Measurements from ENCODE around the gene GRIN2D. TPM values are rescaled to one million over a fixed set of nuclear protein-coding genes. Genes with fewer than 3 reads are reported as not detected.
A peak's percentile ranks its signal among the peaks of the same experiment; 100 is the strongest.

GRIN2D gene
- total RNA-seq, 1 experiment from 2014 or later, result 12.6 TPM

DNA sequence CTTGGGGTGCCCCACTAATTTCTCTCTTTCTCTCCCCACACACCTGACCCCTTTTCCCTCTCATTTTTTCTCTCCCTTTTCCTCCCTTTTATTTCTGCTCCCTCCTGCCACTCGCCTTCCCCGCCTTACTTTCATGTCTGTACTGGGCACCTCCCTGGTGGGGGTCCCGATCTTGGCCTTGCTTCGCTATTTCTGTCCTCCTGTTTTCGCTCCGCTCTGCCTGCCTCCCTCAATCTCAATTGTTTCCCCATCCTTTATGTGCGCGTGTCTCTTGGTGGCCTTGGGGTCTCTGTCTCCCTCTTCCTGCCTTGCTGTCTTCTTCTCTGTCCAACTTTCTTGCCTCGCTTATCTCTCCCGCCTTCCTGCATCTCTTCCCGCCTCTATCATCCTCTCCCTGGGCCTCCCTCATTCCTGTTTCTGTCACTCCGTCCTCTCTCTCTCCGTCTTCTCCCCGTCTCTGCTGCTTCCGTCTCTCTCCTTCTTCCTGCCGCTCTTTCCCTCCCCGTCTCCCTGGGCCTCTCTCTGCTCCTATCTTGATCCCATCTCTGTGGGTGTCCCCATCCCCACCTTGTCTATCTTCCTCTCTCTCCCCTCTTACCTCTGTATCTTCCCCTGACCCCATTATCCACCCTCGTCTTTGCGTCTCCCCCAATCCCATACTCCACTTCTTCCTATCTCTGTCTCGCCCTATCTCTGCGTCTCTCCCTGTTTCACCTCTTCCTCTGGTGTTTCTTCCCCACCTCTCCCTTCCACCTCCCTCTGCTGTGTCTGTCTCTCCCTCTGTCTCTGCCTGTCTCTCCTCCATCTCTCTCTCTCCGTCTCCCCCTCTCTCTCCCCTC lies 4.0 kb downstream of the GRIN2D start:
- no peak for DNase-seq (ENCODE audit: low spot score)

DNA sequence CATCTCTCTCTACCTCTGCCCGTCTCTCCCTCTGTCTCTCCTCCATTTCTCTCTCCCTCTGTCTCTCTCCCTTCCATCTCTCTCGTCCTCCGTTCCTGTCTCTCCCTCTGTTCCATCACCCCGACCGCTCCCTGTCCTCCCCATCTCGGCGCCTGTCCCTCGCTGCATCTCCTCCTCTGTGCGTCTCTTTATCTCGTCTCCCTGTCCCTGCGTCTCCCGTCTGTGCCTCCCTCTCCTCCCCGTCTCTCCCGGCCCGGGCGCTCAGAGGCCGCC lies 4.6 kb downstream of the GRIN2D start:
- no peak for DNase-seq (ENCODE audit: low spot score)

DNA sequence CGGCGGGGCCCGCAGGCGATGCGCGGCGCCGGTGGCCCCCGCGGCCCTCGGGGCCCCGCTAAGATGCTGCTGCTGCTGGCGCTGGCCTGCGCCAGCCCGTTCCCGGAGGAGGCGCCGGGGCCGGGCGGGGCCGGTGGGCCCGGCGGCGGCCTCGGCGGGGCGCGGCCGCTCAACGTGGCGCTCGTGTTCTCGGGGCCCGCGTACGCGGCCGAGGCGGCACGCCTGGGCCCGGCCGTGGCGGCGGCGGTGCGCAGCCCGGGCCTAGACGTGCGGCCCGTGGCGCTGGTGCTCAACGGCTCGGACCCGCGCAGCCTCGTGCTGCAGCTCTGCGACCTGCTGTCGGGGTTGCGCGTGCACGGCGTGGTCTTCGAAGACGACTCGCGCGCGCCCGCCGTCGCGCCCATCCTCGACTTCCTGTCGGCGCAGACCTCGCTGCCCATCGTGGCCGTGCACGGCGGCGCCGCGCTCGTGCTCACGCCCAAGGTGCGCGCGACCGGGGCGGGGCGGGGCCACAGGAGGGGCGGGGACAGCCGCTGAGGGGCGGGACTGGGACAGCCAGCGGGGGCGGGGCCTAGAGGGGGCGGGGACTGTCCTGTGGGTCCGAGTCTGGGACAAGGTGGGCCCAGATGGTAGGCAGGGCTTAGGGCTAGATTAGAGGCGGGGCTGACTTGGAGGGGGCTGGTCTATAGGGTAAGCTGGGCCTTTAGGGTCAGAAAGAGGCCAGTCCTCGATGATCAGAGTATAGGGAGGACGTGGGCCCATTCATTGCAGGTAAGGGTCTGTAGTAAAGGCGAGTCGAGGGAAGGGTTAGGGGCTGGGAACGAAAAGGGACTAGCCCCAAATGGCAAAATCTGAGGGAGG lies 5.1 kb downstream of the GRIN2D start:
- peak; percentile 98 for DNase-seq (ENCODE audit: low spot score)

DNA sequence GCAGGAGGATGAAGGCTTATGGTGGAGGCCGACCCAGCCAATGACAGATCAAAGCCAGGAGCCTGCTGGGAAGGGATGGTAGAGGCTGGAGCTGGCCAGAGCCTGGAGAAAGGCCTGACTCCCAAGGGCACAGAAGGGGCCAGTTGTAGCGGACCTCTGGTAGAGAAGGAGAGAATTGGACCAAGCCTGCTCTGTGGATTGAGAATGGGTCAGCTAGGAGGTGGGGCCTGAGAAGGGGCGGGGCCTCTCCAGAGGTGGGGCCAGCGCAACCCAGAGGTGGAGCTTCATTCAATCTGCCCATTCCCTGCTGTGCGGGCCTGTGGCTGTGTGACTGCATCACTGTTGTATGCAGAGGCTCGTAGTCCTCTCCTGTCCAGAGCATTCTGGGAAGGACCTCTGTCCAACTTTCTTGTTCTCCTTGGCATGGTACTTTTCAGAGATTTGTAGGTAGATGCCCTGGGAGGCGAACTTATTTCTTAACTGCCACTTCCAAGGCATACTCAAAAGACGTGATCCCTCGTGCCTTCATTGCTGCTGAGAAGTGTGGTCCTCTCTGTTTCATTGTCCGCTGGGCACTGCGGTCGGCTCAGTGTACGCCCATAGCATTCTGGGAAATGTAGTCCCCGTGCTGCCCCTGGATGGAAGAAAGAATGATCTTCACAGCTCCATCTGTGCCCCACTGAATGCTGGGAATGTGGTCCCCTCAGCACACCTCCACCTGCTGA lies 6.7 kb downstream of the GRIN2D start:
- peak; percentile 54 for DNase-seq (ENCODE audit: low spot score)

DNA sequence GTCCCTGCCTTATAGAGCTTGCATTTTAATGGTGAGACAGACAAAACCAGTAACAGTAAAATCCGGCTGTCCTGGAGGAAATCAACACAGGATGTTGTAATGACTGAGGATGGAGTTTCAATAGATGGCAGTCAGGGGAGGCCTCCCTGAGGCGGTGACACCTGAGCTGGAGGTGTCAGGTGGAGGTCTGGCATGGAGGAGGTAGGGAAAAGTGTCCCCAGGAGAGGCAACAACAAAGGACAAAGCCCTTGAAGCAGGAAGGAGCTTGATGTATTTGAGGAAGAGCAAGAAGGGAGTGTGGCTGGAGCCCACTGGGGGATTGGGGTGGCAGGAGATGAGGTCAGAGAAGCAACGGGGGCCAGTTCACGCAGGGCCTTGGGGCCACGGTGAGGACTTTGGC lies 7.8 kb downstream of the GRIN2D start:
- DNase-seq (ENCODE audit: low spot score), result no peak

DNA sequence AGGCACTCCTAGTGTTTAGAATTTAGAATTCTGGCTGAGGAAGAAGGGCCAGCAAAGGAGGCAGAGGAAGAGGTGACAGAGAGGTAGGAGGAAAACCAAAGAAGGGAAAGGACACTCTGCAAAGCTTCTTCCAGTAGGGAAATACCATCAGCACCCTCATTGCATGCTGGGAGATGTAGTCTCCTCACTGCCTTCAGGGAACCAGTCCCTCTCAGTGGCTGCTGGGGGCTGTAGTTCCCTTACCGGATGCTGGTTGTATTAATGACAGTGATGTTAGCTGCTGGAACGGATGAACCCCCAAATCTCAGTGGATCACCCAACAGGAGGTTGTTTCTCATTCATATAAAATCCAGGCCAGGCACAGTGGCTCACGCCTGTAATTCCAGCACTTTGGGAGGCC lies 10.1 kb downstream of the GRIN2D start:
- DNase-seq (ENCODE audit: low spot score), result peak; percentile 77

DNA sequence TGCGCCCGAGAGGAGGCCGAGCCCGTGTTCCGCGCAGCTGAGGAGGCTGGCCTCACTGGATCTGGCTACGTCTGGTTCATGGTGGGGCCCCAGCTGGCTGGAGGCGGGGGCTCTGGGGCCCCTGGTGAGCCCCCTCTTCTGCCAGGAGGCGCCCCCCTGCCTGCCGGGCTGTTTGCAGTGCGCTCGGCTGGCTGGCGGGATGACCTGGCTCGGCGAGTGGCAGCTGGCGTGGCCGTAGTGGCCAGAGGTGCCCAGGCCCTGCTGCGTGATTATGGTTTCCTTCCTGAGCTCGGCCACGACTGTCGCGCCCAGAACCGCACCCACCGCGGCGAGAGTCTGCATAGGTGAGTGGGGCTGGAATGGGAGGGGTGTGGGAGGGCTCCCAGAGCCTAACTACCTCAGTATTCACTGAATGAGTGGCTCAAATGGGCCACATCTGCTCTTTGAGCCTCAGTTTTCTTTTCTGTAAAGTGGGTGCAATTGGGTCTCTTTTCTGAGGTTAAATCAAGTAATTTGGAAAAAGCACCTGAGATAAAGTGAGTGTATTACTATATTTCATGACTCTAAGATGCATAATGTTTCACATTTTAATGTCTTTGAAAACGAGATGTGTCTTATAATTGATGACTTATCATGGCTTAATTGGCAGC lies 11.7 kb downstream of the GRIN2D start:
- DNase-seq (ENCODE audit: low spot score), result no peak

DNA sequence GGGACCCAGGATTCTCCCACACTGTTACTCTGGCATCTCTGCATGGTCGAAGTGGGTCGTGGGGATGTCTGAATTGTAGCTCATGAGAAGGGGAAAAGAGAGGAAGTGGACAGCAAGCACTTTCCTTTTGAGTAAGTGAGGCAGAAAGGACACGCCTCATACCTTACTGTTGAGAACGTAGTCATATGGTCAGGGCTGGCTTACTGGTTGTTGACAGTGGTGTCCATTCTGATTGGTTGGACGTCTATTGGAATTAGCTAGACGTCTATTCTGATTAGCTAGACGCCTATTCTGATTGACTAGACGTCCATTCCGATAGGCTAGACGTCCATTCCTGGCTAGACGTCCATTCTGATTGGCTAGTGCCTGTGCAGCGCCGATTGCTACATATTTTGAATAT lies 12.4 kb downstream of the GRIN2D start:
- no peak for DNase-seq (ENCODE audit: low spot score)

DNA sequence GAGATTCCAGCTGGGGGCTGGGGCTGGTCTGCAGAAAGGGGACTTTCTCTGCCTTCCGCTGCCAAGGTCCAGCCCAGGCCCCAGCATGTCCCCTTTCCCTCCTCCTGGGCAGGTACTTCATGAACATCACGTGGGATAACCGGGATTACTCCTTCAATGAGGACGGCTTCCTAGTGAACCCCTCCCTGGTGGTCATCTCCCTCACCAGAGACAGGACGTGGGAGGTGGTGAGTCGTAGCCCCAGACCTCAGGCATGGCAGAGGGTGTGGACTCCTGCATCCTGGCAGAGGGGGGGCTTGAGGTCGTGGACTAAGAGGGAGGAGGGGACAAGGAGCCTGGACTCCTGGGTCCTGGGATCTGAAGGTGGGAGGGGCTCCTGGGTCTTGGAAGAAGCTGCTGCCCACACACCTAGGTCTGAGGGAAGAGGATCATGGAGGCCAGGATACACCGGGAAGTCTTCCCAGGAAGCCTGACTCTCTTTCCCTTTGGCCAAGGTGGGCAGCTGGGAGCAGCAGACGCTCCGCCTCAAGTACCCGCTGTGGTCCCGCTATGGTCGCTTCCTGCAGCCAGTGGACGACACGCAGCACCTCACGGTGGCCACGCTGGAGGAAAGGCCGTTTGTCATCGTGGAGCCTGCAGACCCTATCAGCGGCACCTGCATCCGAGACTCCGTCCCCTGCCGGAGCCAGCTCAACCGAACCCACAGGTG lies 20.6 kb downstream of the GRIN2D start:
- DNase-seq (ENCODE audit: low spot score), result no peak

DNA sequence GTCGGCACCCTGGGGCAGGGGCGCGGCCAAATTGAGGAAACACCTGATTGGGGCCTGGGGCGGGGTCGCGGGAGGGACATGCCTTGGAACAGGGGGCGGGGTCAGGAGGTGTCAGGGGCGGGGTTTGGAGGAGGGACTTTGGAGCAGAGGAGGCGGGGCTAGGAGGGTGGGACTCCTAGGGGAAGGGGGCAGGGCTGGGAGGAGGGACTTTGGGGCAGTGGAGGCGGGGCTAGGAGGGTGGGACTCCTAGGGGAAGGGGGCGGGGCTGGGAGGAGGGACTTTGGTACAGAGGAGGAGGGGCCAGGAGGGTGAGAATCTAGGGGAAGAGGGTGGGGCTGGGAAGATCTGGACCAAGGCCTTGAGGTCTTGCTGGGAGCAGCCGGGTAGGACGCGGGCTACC lies 21.9 kb downstream of the GRIN2D start:
- peak; percentile 91 for DNase-seq (ENCODE audit: low spot score)

DNA sequence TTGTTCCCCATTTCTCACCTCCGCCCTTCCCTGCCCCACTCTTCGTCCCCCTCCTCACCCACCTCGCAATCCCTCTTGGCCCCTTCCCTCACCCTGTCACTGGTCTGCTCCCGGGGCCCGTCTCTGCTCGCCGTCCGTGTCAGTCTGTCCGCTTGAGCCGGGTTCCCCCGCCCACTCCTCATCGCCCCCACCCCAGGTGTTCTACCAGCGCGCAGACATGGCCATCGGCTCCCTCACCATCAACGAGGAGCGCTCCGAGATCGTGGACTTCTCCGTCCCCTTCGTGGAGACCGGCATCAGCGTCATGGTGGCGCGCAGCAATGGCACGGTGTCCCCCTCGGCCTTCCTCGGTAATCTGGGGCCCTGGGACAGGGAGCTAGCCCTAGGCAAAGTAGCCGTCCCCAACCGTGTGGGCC lies 22.3 kb downstream of the GRIN2D start:
- DNase-seq (ENCODE audit: low spot score), result no peak

DNA sequence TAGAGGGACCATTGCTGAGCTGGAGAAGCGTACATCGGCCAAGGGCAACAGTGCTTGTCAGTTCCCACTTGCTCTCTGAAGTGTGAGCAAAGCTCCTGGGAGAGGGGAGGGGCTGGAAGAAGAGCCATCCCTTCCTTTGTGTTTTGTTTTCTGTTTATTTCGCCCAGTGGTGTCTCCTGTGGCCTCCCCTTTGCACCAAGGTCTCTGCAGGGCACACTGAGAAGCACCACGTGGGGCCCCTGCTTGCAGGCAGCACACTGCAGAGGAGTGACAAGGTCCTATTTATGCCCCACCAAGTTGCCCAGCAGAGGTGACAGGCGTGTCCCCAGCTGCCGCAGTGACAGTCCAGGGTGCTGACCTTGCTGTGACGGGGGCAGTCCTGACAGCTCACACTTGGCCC lies 24.0 kb downstream of the GRIN2D start:
- DNase-seq (ENCODE audit: low spot score), result no peak

DNA sequence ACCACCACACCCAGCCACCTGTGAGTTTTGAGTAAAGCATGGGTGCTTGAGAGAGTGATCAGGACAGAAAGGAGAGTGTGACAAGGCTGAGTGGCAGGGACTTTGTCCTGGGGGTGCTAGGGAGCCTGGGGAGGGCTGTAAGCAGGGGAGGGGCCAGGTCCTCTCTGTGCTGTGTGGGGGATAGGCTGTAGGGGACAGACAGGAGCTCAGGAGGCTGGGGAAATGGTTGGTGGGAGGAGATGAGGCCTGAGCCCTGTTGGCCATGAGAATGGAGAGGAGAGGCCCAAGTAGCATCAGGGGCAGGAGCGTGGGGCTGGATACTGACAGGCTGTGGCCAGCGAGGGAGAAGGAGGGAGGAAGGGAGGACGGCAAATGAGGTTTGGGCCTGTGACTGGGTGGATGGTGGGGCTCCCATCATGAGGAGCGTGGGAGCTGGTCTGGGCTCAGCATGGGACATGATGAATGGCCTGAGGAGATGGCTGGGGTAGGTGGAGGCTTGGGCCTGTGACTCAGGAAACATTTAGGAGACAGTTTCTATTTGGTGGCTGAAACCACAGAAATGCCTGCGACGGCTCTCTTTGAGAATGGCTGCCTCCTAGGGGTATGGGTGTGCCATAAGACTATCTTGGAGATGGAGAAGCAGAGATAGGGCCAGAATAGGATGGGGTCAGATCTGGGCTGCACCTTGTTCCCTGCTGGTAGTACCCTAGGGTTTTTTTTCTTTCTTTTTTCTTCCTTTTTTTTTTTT lies 25.0 kb downstream of the GRIN2D start:
- DNase-seq (ENCODE audit: low spot score), result no peak

DNA sequence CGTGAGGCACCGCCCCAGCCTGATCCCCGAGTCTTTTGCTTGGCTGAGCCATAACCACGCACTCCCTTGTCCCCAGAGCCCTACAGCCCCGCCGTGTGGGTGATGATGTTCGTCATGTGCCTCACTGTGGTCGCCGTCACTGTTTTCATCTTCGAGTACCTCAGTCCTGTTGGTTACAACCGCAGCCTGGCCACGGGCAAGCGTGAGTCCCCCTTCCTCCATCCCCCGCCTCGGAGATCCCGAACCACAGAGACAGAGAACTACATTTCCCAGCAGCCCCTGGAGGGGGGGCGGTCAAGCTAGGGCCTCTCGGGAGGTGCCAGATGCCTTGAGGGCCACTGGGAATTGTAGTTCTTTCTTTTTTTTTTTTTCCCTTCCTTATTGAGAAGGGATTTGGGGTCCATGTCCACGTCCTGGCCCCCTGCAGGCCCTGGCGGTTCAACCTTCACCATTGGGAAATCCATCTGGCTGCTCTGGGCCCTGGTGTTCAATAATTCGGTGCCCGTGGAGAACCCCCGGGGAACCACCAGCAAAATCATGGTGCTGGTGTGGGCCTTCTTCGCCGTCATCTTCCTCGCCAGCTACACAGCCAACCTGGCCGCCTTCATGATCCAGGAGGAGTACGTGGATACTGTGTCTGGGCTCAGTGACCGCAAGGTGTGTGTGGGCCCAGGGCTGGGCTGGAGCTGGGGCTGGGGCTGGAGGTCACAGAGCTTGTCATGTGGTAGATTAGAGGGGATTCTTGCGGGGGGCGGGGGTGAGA lies 25.9 kb downstream of the GRIN2D start:
- DNase-seq (ENCODE audit: low spot score), result no peak

DNA sequence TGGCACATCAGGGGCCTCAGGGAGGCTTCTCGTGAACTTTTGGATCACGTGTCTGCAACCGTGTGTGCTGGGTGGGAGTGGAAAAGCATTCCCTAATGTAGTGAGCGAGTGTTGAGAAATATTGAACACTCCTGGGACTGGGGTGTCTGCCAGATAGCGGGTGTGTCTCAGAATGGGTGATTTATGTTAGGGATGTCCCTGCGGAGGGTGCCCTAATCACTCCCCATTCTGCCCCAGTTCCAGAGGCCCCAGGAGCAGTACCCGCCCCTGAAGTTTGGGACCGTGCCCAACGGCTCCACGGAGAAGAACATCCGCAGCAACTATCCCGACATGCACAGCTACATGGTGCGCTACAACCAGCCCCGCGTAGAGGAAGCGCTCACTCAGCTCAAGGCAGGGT lies 28.1 kb downstream of the GRIN2D start:
- no peak for DNase-seq (ENCODE audit: low spot score)

DNA sequence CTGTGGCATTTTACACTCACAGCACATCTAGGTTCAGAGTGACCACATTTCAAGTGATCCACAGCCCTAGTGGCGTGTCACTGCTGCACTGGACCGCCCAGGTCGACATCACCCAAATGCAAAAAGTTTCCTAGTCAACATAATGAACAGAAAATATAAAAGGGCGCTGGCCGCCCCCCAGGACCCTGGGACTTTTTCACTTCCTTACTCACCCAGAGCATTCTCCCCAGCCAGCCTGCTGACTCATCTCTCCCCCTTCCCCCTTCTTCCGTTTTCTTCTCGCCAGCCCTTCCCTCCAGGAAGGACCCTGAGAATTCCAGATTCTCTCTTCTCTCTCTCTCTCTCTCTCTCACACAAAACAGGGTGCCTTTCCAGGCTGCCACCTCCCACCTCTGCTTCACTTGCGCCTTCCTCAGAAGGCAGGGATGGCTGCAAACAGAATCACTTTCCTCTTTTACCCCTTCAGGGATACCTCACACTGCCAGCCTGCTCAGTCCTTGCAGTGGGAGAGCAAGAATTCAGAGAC lies 31.3 kb downstream of the GRIN2D start:
- no peak for DNase-seq (ENCODE audit: low spot score)

DNA sequence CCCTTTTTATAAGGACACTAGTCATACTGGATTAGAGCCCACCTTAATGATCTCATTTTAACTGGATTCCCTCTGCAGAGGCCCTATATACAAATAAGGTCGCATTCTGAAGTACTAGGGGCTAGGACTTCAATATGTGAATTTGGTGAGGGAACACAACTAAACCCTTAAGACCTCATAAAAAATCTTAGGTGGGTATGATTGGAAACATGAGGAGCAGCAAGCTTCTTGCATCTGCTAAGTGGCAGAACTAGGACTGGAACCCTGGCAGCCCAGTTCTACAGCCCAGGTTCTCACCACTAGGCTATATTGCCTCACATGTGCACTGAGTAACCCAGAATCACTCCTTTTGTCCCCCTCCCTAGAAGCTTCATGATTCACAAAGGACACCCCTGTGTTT lies 35.2 kb downstream of the GRIN2D start:
- no peak for DNase-seq (ENCODE audit: low spot score)

DNA sequence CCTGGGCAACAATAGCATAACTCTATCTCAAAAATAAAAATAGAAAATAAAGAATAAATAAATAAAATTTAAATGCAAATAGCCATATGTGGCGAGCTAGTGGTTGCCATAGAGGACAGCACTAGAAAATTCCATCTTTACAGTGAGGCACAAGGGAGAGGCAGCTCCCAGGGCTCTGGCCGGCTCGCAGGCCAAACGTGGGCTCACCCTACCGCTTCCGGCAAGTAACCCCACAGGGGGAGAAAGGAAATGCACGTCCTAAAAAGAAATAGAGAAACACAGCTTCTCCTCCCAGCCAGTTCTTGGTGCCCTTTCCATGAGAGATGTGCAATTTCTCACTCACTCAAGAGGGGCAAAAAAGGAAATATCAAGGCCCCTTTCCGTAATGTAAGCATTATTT lies 39.9 kb downstream of the GRIN2D start:
- DNase-seq (ENCODE audit: low spot score), result no peak

DNA sequence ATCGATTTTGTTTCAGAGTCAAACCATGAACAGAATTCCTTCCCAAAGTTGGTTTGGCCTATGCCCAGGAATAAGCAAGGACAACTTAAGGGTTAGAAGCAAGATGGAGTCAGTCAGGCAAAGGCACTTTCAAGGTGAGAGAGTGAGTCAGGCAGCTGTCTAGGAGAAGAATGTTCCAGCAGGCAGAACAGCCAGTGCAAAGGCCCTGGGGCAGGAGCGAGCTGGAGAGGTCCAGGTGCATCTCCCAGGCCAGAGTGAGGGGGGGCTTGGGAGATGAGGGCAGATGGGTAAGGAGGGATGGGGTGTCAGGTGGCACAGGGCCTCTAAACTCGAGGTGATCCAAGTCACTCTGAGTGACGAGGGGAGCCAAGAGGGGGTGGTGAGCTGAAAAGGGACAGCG lies 43.1 kb downstream of the GRIN2D start:
- no peak for DNase-seq (ENCODE audit: low spot score)

All from HT-29 (cell line).